Stimulated activated CD4-positive, alpha-beta T cell treated with anti-CD3 and anti-CD28 coated beads, TNF-alpha, amount 100 ng/mL, for 4 hours (primary cell): ENCODE measurements around the gene RBPMS2.
"Not testable (repeated sequence)": the region's sequence is repeated elsewhere in the genome, so short reads cannot be mapped to it uniquely, and the experiment has no call there.

Experiments used
- DNase-seq, 3 experiments: peaks; one replicate each; pipeline ENCODE4 v3.0.0-alpha.2; 2020; ENCODE audit warnings: low read depth in 3 of 3

The RBPMS2 gene

DNA sequence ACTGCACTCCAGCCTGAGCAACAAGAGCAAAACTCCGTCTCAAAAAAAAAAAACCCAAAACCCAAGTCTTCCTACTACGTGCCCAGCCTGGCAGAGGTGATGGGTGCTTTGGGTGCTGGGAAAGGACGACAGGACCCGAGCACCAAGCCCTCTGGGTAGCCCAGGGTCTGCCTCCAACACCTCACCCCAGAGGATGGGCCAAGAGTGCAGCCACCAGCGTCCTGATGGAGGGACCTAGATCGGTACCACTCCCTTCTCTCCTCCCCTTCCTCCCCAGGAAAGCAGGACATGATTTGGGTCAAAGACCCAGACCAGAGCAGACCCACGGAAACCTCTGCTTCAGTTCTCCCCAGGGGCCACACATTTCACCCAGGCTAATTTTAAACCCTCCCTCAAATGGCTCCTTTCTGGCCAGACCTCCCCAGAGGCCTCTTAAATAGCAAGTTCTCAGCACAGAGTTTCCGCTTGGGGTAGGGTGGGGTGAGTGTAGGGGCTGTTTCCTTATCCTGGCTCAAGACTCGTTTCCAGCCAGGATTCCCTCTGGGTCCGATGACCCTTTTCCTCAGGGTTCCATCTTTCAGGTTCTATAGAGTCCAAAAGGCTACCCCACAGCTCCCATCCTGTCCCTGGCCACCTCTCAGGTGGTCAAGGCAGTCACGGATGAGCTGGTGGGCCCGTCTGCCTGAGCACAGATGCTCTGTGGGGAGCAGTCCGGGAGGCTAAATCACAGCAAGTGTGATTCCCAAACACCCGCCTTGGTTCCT lies 20.5 kb downstream of the RBPMS2 start:
- DNase-seq, result no peak

DNA sequence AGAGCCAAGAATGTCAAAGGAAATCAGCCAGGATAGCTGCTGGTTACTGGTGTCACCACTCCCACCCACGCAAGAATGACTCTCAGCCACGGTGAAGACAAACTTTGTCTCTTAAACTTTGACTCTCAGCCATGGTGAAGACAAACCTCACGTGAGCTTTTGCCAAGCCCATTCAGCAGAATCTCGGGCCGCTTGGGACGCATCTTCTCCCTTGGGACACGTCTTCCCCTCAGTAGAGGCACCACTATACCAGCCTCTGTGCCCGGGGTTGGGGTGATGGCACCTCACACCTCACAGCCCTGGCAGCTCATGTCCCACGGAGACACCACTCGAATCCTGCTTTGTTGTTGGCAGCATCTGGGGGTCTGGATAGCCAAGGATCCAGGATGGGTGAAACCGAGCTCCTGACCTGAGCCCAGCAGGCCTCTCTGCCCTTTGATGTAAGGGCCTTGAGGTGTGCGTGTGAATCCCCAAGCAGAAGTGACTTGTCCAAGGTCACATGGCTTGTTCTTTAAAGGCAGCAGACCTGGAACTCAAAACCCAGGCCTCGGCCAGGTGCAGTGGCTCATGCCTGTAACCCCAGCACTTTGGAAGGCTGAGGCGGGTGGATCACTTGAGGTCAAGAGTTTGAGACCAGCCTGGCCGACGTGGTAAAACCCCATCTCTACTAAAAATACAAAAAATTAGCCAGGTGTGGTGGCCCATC lies 21.8 kb downstream of the RBPMS2 start:
- DNase-seq, result no peak

DNA sequence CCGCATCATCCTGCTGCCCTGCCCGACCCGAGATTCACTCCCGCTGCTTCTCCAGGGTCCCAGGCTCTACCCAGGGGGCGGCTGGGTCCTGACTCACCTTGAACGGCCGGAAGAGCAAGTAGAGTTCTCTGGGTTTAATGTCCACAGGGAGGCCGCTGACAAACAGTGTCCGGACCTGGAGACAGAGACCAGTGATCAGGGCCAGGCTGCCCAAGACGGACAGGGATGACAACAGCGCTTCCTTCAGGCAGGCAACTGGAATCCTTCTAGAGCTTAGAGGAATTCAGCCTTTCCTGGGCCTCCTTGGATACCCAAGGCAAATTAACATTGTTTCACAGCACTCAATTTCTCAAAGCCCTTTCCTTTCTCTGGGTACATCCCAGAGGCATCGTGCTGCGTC lies 23.9 kb downstream of the RBPMS2 start:
- DNase-seq, result no peak

- no peak for DNase-seq
Observed at GRCh38 chr15:64749999-64750657, 25.3 kb downstream of the RBPMS2 start.

DNA sequence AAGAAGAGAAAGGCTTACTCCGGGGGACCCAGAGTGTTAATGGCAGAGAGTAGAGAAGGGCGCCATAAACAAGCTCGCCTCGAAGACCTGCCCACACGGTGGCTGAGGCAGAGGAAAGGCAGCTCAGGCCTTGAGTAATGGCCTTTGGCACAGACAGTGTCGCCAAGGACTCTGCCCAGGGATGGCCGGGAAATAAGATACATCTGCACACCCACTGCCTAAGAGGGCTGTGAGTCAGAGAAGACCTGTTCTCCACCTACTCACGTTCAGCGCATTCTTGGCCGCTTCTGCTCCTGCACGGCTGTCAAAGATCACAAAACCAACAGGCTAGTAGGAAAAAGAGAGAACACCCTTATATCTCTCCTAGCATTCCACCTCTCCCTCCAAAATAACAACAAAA lies 26.2 kb downstream of the RBPMS2 start:
- DNase-seq, result no peak

GRCh38 chr15:64748251-64748650 lies 27.1 kb downstream of the RBPMS2 start:
- no peak for DNase-seq

DNA sequence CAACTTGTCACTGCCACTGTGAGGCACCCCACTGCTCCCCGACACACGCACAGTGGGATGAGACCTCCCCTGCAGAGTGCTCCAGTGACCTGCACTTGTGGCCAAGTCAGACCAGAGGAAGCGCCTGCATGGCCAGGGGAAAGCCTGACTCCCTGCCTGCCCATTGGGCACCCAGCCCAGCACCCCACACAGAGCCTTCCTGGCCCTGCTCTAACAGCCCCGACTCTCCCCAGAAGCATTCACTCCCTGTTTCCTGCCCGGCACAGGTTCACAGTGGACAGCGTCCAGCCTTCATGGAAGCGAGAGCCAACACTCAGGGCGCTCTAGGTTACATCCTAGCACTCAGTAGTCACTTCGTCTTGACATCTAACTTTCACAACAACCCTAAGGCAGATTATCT lies 27.8 kb downstream of the RBPMS2 start:
- DNase-seq, result no peak

GRCh38 chr15:64746921-64747320 lies 28.5 kb downstream of the RBPMS2 start:
- no peak for DNase-seq

- DNase-seq, result no peak
Observed at GRCh38 chr15:64746356-64746755, 29.0 kb downstream of the RBPMS2 start.

DNA sequence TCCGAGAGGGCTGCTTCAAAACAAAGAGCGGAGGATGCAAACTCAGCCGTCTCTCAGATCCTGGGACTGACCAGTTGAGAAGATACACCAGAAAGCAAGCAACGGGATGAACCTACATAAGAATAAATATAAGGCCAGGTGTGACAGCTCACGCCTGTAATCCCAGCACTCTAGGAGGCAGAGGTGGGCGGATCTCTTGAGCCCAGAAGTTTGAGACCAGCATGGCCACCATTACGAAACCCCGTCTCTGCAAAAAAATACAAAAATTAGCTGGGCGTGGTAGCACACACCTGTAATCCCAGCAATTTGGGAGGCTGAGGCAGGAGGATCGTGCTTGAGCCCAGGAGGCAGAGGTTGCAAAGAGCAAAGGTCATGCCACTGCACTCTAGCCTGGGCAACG lies 31.7 kb downstream of the RBPMS2 start:
- no peak for DNase-seq

DNA sequence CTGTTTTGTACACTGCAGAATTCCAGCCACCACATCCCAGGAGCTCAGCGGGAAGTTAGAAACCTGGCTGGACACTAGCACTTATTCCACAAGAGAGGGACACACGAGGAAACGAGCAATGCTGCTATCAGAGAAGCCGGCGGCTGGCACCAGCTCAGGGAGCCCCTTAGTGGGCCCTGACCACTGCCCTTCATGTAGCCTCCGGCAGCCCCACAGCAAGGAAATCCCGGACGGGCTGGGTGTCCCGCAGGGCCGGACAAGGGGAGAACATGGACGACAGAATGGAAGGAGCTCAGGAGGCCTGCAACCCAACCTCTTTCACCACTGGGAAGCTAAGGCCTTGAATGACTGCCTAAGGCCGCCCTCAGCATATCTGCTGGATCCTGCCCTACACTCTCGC lies 32.5 kb downstream of the RBPMS2 start:
- DNase-seq, result no peak

DNA sequence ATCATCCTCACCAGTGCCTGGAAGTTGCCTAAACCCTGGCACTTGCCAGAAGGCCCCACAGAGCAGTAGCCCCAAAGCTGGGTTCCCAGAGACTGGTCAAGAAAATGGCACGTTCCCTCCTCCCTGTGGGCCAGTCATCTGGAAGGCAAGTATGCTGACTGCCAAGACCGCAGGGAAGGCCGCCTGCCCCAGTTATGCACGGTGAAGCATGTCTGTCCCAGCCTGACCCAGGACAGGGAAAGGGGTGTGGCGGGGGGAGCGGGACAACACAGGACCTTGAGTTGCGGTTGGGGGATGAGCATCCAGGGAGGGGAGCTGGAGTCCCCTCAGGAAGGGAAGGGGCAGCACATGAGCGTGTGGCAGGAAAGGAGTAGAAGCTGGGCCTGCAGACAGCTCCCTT lies 33.0 kb downstream of the RBPMS2 start:
- no peak for DNase-seq

- not testable (repeated sequence) for DNase-seq
Observed at GRCh38 chr15:64741708-64742107, 33.7 kb downstream of the RBPMS2 start.

DNA sequence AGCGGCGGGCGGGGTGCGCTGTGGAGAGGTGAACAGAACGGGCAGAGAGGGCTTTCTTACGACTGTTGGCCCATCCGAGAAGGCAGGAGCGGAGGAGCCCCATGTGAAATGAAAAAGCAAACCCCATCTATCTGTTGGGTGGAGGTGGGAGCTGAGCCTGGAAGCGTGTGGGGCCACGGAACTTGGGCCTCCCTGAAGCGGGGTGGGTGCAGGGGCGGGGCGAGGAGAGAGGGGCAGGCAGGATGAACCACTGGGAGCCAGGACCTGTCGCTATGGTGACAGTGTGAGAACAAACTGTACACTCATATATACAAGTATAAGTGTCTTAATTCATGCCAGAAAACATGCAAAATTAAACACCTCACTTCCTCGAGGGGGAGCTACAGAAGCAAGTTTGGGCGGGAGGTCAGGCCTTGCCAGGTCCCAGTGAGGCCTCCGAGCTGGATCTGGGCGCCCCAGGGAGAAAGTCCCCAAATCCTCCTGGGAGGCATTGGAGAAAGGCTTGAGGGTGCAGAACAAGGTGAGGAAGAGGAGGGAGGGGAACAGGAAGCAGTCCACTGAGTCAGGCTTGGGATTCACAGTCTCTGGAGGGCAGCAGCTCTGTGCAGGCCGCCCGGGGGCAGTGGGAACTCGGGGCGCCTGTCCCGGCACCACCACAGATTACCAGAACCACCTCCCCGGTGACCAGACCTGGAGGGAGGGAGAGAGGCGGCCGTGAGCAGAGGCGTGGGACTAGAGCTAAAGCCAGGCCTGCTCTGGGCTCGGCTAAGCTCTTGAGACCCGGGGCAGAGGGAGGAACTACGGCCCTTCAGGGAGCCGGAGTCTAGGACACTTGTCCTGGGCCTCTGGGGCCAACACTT lies 34.8 kb downstream of the RBPMS2 start:
- no peak for DNase-seq

DNA sequence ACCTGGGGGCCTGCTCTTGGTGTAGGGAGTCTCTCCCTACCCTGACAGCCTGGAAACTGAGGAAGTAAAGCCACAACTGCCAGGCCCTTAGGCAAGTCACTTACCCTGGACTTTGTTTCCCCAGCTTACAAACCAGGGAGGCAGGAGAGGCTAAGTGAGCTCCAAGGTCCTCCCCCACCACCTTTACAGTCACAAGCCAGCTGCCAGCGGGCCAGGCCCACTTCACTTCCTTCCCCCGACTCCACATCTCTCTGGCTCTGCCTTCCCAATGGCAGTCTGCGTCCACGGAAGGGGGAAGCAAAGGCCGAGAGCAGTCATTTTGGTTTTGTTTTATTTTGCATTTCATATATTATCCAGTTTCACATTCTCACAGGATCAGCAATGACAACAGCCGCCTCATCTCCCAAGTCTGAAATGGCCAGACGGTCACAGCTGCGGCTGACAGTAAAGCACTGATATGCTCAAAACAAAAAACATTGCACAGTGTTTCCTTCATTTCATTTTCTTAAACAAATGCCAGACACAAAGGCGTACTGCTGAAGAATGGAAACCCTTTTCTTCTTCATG lies 35.7 kb downstream of the RBPMS2 start:
- no peak for DNase-seq

DNA sequence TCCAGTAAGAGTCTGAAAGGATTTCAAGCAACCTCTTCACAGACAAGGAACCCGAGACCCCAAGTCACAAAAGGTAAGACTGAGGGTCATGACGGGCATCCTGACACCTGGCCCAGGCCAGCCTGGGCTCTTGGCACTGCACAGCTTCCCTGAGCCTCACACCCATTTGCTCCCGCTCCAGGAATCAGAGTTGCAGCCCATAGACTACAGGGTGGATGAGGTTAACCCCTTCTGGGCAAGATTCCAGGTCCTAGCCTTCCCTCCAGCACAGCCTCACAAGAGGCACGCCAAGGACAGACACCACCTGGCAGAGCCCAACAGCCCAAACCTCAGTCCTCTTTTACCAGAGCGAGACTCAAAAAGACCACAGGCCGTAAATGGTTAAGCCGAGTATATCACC lies 36.2 kb downstream of the RBPMS2 start:
- no peak for DNase-seq

GRCh38 chr15:64738226-64739095 lies 36.9 kb downstream of the RBPMS2 start:
- DNase-seq, result no peak

DNA sequence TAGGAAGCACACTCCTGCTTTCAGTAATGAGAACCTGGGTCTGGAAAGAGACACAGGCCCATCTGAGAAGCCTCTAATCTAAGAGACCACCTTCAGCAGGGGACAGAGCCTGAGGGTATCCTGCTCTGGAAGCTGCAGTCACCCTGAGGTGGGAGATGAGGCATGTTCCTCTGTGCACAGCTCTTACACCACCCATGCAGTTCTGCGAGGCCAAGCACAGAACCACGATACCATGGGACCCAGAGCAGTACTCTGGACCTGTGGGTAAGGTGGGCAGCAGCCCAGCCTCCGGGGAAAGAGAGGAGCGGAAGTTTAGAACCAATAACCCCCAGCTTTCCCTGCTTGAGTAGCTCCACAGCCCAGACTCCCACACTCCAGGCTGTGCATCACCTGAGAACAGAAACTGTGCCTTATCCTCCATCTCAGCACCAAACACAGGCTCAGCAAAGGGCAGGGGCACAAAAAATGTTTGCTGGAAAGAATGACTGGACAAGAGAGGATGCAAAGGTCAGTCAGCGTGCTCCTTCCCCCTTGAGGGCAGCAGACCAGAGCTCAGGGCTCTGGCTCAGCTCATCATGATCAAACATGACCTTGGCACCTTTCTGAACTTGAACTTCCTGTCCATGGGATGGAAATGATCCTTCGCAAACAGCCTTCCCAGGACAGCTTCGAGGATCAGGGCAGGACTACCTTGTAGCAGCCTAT lies 43.1 kb downstream of the RBPMS2 start:
- no peak for DNase-seq

- DNase-seq, result no peak
Observed at GRCh38 chr15:64731805-64732151, 43.6 kb downstream of the RBPMS2 start.
